Inflammatory macrophage treated with lipopolysaccharide for 4 hours (primary cell): ENCODE measurements around the gene CELSR3.

Experiments used
- DNase-seq: peaks from one replicate; pipeline ENCODE4 v3.0.0-alpha.2; 2020

Gene CELSR3

DNA sequence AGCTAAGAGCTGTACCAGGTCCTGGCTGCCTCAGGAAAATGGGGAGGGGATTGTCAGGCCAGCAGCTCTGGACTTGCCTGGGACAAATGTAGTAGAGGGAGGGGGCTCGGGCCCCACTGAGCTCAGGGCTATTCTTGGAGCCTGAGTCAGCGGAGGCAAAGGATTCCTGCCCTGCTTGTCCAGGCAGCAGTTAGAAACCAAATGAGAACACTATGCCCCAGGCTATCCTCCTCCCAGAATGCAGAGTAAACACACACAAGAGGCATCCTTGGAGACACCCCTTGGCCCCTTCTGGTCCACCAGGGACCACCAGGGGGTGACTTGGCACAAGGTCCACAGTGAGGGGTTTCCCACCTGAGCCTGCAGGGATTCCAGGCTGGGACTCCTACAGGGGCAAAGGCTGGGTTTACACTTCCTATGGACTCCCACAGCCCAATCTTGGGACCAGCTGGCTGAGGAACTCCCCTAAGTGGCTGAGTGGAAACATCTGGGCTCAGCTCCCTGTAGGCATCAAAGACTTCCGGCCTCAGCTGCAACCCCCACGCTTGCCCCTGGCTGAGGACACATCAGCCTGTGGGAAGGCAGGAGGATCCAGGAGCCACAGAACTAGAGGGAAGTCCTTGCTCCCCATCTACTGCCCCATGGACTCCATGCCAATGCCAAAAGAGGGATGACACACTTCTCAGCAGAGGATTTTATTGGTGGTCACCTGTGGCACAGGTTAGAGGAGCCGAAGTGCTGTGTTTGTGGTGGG is 64.2 kb downstream of the CELSR3 start:
- no peak for DNase-seq

DNA sequence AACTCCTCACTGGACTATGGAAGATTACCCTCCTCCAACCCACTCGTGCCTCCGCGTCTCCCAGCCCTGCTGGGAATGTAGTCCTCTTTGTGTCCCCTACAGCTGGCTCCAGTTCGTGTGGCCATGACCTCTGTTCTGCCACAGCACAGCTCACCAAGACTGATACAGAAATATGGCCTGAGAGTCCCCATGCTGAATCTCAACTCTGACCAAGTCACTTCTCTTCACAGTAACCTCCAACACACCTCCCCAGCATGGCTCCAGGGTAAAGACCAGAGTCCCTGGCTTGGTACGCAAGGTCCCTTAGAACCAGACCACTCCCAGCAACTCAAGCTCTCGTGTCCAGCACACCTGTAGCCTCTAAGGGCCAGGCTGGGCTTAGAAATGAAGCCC is 65.3 kb downstream of the CELSR3 start:
- DNase-seq = no peak

DNA sequence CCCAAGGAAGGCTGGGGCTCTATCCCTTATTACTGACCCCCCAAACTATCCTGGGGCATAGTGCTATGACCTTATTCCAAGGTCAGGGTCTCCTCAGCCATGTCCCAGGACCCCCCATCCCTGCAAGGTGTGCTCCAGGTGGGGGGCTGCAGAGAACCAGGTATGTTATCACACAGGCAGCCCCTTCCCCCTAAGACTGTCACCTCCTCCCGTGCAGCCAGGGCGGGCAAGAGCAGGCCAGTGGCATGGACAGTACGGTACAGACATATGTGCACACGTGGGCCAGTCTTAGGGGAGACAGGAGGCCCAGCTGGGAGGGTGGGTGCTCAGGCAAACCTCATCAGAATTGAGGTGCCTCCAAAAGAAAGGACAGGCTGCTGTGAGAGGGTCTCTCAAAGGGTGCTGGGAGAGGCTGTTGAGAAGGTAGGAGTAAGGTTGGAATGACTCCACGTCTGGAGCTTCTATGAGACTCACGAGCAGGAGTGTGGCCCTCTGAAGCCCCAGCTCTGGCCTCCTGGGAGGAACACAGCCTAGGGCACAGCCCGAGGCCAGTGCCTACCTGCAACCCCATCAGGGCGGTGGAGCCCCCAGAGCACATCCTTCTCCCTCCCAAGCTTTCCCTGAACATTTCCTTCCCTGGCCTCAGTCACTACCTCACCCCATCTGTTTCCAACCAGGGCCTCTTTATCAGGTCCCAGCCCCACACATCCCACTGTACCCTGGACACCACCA is 65.8 kb downstream of the CELSR3 start:
- DNase-seq = no peak

GRCh38 chr3:48596157-48596556 is 66.5 kb downstream of the CELSR3 start:
- DNase-seq = no peak

- peak; percentile 16 for DNase-seq
Measured at GRCh38 chr3:48595526-48596121, 67.1 kb downstream of the CELSR3 start.

GRCh38 chr3:48595075-48595525 is 67.6 kb downstream of the CELSR3 start, which contains the start of gene COL7A1:
Gene COL7A1 (minus strand): TSS chr3:48595329. CDS start chr3:48595159, 170 bp downstream.
- DNase-seq = no peak

DNA sequence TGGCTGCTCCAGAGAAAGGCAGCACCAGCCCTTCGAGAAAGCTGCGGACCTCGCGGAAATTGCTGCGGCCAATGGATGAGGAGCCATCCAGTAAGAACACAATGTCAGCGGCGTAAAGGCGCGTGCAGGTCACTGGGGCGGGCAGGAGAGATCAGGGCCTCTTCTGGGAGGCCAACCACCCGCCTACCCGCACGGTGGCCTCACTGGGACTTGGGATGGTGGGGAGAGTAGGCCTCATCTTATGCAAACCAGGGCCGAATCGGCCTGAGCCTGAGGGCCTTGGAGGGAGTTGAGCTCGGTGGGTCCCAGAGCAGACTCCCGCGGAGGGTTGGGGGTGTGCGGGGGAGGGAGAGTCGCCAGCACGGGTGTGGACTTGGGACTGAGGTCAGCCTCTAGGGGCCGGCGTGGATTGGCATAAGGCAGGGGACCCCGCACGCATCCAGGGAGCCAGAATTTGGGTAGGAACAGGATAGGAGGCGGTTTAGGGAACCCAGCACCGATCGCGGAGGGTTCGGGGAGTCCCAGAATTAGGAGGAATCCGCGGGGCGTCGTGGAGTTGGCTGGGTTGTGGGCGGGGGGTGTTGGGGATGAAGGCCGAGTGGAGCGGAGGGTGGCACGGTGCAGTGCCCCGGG is 68.2 kb downstream of the CELSR3 start:
- no peak for DNase-seq

DNA sequence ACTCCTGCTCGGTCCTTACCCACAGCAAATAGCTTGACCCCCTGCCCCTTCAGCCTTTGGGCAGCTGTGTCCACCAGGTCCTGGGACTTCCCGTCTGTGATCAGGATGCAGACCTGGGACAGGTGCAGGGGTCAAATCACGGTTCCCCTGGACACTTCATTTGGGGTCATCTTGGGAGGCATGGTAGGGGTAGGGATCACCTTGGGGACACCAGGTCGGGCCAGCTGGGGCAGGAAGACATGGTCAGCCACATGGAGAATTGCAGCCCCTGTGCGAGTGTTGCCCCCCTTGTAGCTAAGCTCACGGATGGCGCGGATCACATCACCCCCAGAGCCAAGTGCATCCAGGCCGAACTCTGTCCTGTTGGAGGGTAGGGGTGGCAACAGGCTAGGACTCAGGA is 69.3 kb downstream of the CELSR3 start:
- DNase-seq = no peak

DNA sequence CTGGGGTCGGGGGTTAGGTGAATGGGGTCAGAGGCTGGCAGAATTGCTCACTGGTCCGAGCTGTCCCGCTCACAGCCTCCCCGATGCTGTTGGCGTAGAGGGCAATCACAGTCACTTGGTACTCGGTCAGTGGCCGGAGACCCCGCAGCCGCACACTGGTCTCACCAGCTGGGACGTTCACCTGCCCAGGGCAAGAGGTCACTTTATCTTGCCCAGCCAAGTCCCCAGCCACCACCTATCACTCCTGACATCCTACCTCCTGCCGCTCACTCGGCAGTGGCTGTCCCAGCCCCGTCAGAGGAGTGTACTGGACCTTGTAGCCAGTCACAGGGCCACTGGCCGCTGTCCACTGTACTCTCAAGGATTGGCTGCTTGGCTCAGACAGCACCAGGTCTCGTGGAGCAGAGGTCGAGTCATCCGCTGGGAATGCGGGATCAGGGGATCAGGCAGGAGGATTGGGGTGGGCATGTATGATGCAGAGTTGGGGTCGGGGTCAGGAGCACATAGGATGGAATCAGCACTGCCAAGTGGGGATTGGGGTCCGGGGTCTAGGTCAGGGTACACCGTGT is 70.1 kb downstream of the CELSR3 start:
- no peak for DNase-seq

DNA sequence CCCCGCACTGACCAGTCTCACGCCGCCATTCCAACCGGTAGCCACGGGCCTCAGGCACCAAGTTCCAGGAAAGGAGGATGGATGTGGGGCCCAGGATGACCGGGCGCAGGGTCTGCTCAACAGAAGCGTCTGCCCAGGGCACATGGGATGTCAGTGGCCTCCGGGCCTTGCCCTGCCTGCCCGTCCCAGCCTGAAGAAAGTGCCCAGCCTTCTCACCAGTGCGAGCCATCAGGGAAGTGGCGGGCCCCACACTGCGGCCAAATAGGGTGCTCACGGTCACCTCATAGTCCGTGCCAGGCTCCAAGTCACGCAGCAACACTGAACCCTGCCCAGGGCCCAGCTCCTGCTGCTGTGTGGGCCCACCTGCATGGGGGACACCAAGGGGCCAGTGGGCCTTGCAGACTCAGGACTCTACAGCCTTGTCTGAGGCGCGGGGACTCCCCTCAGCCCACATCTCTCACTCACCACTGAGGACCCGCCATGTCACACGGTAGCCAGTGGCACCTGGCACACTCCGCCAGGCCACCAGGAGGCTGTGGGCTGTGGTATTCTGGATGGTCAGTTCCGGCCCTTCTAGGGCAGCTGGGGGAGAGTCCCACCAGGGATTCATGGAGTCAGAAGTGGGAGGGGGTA is 70.7 kb downstream of the CELSR3 start:
- no peak for DNase-seq

DNA sequence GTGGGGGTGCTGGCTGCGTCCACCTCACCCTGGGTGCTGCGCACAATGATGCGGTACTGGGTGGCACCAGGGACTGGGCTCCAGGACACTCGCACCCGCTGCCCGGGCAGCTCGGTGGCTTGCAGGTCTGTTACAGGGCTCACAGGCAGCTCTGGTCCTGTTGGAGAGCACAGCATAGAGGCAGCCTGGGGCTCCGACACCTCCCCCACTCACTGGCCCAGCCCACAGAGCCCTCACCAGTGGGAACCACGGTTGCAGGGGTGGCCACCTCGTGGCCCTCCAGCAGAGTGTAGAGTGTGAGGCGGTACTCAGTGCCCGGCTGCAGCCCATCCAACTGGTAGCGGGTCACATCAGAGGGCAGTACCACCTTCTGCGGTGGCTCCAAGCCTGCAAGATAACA is 71.2 kb downstream of the CELSR3 start:
- DNase-seq = no peak

DNA sequence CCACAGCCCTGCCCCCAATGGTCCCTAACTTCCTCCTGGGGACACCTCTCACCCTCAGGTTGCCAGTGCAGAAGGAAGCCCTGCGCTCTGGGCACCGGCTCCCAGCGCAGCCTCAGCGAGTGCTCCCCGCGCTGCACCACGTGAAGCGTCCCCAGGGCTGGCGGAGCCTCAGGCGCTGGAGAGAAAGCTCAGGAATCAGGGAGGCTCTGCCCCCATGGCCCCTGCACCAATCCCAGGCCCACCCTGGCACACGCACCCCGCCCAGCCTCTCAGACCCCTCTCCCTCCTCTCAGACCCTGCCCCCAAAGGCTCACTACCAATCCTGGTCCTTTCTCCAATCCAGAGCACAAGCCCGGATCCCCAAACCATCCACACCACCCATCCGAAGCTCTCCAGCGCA is 74.5 kb downstream of the CELSR3 start:
- DNase-seq = no peak

DNA sequence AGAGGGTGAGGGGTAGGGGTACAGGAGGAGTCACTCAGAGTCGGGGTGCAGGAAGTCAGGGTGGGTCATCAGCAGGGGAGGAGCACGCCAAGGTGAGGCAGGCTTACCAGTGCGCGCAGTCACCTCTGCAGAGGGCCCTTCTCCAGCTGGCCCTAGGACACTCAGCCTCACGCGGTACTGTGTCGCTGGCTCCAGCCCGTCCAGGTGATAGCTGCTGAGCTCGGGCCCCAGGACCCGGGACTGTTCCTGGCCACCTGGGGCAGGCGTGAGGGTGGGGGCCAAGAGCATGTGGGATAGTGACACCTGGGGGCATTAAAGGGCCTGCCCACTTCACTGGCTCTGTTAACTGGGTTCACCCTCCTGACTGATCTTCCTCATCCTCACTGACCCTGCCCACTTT is 75.0 kb downstream of the CELSR3 start:
- DNase-seq = no peak
